HepG2 (cell line): ENCODE measurements around the gene STPG4. TPM values are rescaled to one million over a fixed set of nuclear protein-coding genes. Genes with fewer than 3 reads are reported as not detected.

ENCODE experiments used
- MTA1 ChIP-seq: sonication (generic); formaldehyde crosslinking; IDR thresholded peaks from 2 replicates; pipeline ENCODE4 v1.4.0; 2020; ENCODE audit warnings: missing genetic modification reagents, mild to moderate bottlenecking, borderline replicate concordance
- polyA plus RNA-seq, 8 experiments: library from polyadenylated mRNA; depleted of rRNA in 3 of 8; stranded (reverse) in 7 of 8; unstranded in 1 of 8; fragments of >200 nt; fragmentation: Illumina TruSeq in 4 of 8; extraction: Trizol in 4 of 8; gene quantifications; 2 replicates each; pipeline versions ENCODE4 v1.2.1 to v1.2.3, GENCODE V29; 2011 to 2016; ENCODE audit warnings: low read depth in 4 of 8, missing spikeins in 1 of 8, mixed read lengths in 1 of 8; ENCODE audit not compliant: insufficient read depth in 1 of 8
- total RNA-seq, 5 experiments: library from RNA; depleted of rRNA; stranded (reverse); fragments of >200 nt; fragmentation: Illumina TruSeq; extraction: Trizol; gene quantifications; 2 replicates each; pipeline ENCODE4 v1.2.3, GENCODE V29; 2016; ENCODE audit warnings: low read depth in 1 of 5
- TF ChIP-seq, protein P1 (sequence below): sonication (generic); formaldehyde crosslinking; IDR thresholded peaks from 2 replicates; pipeline ENCODE4 v1.4.0; 2020; ENCODE audit warnings: missing genetic modification reagents, borderline replicate concordance
- TF ChIP-seq, protein P2 (sequence below): sonication (generic); formaldehyde crosslinking; IDR thresholded peaks from 2 replicates; pipeline ENCODE4 v1.4.0; 2020; ENCODE audit warnings: mild to moderate bottlenecking, missing genetic modification reagents

The STPG4 gene
- total and polyA plus RNA-seq, 2 of the 13 experiments (the other 11 are each of a cell fraction or from before 2014, with no cell fraction given), result 0.11 to 0.15 TPM

DNA sequence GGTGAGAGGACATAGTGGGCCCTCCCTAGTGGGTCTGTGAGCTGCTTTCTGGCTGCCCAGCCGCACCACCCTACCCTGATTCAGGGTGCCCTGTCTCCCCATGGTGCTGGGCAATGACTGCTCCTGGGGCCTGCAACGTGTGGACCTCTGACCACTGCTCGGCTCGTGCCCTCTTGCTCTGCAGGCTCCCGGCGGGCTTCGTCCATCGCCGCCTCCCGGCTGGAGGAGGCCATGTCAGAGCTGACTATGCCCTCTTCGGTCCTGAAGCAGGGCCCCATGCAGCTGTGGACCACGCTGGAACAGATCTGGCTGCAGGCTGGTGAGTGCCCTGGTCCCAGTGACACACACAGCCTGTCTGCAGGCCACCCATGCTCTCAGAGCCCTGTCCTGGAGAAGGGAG is 103.5 kb downstream of the STPG4 start (continued):
- TF ChIP-seq, protein P1, sequence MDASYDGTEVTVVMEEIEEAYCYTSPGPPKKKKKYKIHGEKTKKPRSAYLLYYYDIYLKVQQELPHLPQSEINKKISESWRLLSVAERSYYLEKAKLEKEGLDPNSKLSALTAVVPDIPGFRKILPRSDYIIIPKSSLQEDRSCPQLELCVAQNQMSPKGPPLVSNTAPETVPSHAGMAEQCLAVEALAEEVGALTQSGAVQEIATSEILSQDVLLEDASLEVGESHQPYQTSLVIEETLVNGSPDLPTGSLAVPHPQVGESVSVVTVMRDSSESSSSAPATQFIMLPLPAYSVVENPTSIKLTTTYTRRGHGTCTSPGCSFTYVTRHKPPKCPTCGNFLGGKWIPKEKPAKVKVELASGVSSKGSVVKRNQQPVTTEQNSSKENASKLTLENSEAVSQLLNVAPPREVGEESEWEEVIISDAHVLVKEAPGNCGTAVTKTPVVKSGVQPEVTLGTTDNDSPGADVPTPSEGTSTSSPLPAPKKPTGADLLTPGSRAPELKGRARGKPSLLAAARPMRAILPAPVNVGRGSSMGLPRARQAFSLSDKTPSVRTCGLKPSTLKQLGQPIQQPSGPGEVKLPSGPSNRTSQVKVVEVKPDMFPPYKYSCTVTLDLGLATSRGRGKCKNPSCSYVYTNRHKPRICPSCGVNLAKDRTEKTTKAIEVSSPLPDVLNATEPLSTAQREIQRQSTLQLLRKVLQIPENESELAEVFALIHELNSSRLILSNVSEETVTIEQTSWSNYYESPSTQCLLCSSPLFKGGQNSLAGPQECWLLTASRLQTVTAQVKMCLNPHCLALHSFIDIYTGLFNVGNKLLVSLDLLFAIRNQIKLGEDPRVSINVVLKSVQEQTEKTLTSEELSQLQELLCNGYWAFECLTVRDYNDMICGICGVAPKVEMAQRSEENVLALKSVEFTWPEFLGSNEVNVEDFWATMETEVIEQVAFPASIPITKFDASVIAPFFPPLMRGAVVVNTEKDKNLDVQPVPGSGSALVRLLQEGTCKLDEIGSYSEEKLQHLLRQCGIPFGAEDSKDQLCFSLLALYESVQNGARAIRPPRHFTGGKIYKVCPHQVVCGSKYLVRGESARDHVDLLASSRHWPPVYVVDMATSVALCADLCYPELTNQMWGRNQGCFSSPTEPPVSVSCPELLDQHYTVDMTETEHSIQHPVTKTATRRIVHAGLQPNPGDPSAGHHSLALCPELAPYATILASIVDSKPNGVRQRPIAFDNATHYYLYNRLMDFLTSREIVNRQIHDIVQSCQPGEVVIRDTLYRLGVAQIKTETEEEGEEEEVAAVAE (CRISPR knock-in tag), result no peak
- peak; percentile 55; the same call in 1 of the 2 replicates for TF ChIP-seq MTA1 (CRISPR knock-in tag)
- TF ChIP-seq, protein P2, sequence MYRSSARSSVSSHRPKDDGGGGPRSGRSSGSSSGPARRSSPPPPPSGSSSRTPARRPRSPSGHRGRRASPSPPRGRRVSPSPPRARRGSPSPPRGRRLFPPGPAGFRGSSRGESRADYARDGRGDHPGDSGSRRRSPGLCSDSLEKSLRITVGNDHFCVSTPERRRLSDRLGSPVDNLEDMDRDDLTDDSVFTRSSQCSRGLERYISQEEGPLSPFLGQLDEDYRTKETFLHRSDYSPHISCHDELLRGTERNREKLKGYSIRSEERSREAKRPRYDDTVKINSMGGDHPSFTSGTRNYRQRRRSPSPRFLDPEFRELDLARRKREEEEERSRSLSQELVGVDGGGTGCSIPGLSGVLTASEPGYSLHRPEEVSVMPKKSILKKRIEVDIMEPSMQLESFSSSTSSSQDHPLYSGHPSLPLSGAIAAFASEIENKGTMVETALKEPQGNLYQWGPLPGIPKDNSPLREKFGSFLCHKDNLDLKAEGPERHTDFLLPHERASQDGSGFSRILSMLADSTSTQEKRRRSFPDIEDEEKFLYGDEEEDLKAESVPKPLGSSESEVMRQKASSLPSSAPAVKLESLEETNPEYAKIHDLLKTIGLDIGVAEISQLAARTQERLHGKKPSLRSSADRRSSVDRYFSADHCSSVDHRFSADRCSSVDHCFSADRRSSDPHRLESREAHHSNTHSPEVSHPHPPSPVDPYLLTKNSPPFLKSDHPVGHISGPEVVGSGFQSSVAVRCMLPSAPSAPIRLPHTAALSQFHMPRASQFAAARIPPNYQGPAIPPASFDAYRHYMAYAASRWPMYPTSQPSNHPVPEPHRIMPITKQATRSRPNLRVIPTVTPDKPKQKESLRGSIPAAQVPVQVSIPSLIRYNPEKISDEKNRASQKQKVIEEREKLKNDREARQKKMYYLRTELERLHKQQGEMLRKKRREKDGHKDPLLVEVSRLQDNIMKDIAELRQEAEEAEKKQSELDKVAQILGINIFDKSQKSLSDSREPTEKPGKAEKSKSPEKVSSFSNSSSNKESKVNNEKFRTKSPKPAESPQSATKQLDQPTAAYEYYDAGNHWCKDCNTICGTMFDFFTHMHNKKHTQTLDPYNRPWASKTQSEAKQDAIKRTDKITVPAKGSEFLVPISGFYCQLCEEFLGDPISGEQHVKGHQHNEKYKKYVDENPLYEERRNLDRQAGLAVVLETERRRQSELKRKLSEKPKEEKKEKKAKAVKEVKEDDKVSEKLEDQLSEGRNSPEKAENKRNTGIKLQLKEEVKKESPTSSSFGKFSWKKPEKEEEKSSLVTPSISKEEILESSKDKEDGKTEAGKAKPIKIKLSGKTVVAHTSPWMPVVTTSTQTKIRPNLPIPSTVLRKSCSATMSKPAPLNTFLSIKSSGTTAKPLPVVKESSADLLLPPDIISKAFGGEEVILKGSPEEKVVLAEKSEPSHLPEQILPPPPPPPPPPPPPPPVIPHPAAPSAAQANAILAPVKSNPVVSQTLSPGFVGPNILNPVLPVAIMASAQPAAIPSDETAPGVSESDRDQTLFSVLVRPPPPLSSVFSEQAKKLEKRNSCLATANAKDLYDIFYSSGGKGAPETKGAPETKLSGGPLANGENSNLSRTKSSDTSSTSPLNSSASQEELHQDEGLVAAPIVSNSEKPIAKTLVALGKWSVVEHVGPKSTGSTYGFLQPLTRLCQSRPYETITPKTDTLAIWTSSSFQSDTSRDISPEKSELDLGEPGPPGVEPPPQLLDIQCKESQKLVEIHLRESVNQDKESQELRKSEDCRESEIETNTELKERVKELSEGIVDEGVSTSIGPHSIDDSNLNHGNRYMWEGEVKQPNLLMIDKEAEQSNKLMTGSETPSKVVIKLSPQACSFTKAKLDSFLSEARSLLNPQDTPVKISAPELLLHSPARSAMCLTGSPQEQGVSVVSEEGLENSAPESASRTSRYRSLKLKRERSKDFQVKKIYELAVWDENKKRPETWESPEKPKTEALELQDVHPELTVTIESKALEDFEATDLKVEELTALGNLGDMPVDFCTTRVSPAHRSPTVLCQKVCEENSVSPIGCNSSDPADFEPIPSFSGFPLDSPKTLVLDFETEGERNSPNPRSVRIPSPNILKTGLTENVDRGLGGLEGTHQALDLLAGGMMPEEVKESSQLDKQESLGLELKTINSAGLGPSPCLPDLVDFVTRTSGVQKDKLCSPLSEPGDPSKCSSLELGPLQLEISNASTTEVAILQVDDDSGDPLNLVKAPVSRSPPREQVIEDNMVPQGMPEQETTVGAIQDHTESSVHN (CRISPR knock-in tag), result no peak
